ENCODE measurements around the gene NDUFB8. TPM values are rescaled to one million over a fixed set of nuclear protein-coding genes. Genes with fewer than 3 reads are reported as not detected.

NDUFB8 gene
- total and polyA plus RNA-seq, 3 donors from 2014 or later: 141 to 219 (median 150) TPM

DNA sequence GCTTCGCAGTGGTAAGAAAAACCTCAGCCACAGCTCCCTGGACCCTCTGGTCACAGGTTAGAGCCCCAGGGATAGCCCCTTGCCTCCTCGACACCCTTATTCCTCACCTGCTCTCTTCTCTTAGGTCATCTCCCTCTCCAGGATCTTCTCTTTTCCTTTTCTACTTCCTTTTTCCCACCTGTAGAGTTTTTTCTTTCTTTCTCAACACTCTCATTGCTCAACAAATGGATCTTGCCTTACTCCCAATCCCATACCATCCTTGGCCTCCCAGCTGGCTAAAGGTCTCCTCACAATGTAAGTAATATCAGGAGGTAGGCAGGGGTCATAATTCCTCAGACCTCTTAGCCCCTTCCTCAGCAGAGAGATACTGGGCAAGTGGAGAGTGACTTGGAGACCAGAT is 49.7 kb downstream of the NDUFB8 start:
- TF ChIP-seq, protein P1, sequence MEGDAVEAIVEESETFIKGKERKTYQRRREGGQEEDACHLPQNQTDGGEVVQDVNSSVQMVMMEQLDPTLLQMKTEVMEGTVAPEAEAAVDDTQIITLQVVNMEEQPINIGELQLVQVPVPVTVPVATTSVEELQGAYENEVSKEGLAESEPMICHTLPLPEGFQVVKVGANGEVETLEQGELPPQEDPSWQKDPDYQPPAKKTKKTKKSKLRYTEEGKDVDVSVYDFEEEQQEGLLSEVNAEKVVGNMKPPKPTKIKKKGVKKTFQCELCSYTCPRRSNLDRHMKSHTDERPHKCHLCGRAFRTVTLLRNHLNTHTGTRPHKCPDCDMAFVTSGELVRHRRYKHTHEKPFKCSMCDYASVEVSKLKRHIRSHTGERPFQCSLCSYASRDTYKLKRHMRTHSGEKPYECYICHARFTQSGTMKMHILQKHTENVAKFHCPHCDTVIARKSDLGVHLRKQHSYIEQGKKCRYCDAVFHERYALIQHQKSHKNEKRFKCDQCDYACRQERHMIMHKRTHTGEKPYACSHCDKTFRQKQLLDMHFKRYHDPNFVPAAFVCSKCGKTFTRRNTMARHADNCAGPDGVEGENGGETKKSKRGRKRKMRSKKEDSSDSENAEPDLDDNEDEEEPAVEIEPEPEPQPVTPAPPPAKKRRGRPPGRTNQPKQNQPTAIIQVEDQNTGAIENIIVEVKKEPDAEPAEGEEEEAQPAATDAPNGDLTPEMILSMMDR (IDR thresholded peaks at IDR 0.05): no peak
- TF ChIP-seq POLR2A (IDR thresholded peaks at IDR 0.05): no peak
- H3K4me3 ChIP-seq: no peak overlapping the region
- no peaks in the 10 kb centered on the region for H3K9me3 ChIP-seq
- intact Hi-C loops (cut with DNase I; ENCODE audit: low total_unique reads): no loop called here
- no peak overlapping the region for H3K27ac ChIP-seq
- H3K27me3 ChIP-seq: no peaks in the 10 kb centered on the region
- WGBS, 2 donors: 78 to 85% methylated on average over 2 of the region's 2 CpGs
- H3K36me3 ChIP-seq (ENCODE audit: low read depth, missing control alignments): no peaks in the 10 kb centered on the region
- no peak for DNase-seq
- no peaks in the 10 kb centered on the region for H3K4me1 ChIP-seq

DNA sequence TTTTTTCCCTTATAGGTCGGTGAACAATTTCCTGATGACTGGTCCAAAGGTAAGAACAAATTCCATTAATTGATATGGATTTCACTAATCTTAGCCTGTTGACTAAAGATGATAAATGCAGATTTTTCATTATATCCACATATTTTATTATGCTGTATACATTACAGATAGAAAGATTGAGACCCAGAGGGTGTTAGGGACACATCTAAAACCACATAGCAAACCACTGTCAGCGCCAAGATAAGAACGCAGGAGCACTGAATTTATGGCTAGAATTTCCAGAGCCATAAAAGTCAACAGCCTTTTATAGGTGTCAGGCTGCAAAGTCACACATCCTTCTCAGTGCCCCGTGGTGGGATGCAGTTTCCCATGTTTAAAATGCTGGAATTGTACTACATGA is 50.6 kb downstream of the NDUFB8 start:
- H3K36me3 ChIP-seq (ENCODE audit: low read depth, missing control alignments): no peaks in the 10 kb centered on the region
- no peaks in the 10 kb centered on the region for H3K27me3 ChIP-seq
- no peaks in the 10 kb centered on the region for H3K9me3 ChIP-seq
- no peak overlapping the region for H3K4me3 ChIP-seq
- 39 to 42% methylated on average over 4 of the region's 4 CpGs for WGBS, 2 donors
- intact Hi-C loops (cut with DNase I; ENCODE audit: low total_unique reads): no loop called here
- TF ChIP-seq, protein P1 (IDR thresholded peaks at IDR 0.05): no peak
- no peak for TF ChIP-seq POLR2A (IDR thresholded peaks at IDR 0.05)
- no peaks in the 10 kb centered on the region for H3K4me1 ChIP-seq
- H3K27ac ChIP-seq: no peak overlapping the region
- DNase-seq: no peak

DNA sequence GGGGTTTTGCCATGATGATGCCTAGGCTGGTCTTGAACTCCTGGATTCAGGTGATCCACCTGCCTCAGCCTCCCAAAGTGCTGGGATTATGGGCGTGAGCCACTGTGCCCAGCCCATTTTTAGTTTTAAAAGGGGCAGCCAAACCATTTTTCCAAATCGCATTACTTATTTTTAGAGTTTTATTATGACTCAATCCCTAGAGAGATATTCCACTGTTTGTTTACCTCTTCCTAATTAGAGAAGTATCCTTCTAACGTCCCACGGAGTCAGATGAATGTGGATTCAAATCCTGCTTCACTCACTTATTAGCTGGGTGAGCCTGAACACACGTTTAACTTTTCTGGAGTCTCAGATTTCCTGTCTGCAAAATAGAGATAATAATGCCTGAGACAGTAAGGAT is 51.7 kb downstream of the NDUFB8 start:
- no peak for DNase-seq
- Histone ChIP-seq H3K27me3 (no peaks in the 10 kb centered on the region), H3K4me3 (no peak overlapping the region), H3K4me1 (no peaks in the 10 kb centered on the region), H3K27ac (no peak overlapping the region), H3K9me3 (no peaks in the 10 kb centered on the region), H3K36me3 (ENCODE audit: low read depth, missing control alignments) (no peaks in the 10 kb centered on the region)
- intact Hi-C loops (cut with DNase I; ENCODE audit: low total_unique reads): no loop called here
- 38 to 42% methylated on average over 5 of the region's 5 CpGs for WGBS, 2 donors
- no peak for TF ChIP-seq POLR2A (IDR thresholded peaks at IDR 0.05)
- TF ChIP-seq, protein P1 (IDR thresholded peaks at IDR 0.05): no peak

Other genes starting within 250 kb of the NDUFB8 start
- 10 to 100 TPM; 23.3 to 35.5 TPM for gene BLOC1S2, start 243.2 kb downstream of the NDUFB8 start, total RNA-seq
- 49.2 TPM for gene BLOC1S2, start 243.2 kb downstream of the NDUFB8 start, polyA plus RNA-seq (ENCODE audit: insufficient read depth, low read depth, low replicate concordance)
- gene PKD2L1, start 199.6 kb downstream of the NDUFB8 start, total RNA-seq: 1 to 10 TPM in 1 of 2 donors, under 1 TPM in 1; 0.99 to 1.6 TPM
- gene PKD2L1, start 199.6 kb downstream of the NDUFB8 start, polyA plus RNA-seq (ENCODE audit: insufficient read depth, low read depth, low replicate concordance): 4.7 TPM
- 100 to 1,000 TPM; 147 to 196 TPM for gene SCD, start 182.6 kb downstream of the NDUFB8 start, total RNA-seq
- gene SCD, start 182.6 kb downstream of the NDUFB8 start, polyA plus RNA-seq (ENCODE audit: insufficient read depth, low read depth, low replicate concordance): 121 TPM
- under 1 TPM in 1 of 2 donors, not detected in 1; 0.37 TPM for gene WNT8B, start 66.9 kb downstream of the NDUFB8 start, total RNA-seq
- gene WNT8B, start 66.9 kb downstream of the NDUFB8 start, polyA plus RNA-seq (ENCODE audit: insufficient read depth, low read depth, low replicate concordance): 0.20 TPM
- gene SEC31B, start 10.0 kb downstream of the NDUFB8 start, total RNA-seq: 10 to 100 TPM; 32.8 to 42.0 TPM
- gene SEC31B, start 10.0 kb downstream of the NDUFB8 start, polyA plus RNA-seq (ENCODE audit: insufficient read depth, low read depth, low replicate concordance): 23.1 TPM
- gene HIF1AN, start 6.1 kb upstream of the NDUFB8 start, total RNA-seq: 10 to 100 TPM; 30.9 to 34.3 TPM
- 81.0 TPM for gene HIF1AN, start 6.1 kb upstream of the NDUFB8 start, polyA plus RNA-seq (ENCODE audit: insufficient read depth, low read depth, low replicate concordance)
- gene PAX2, start 215.7 kb upstream of the NDUFB8 start, total RNA-seq: 1 to 10 TPM; 1.1 to 3.7 TPM
- gene PAX2, start 215.7 kb upstream of the NDUFB8 start, polyA plus RNA-seq (ENCODE audit: insufficient read depth, low read depth, low replicate concordance): 1.5 TPM